H9 (cell line): ENCODE data around the gene HVCN1. TPM values are rescaled to one million over a fixed set of nuclear protein-coding genes. Genes with fewer than 3 reads are reported as not detected.

ENCODE experiments used
- DNase-seq: peaks from one replicate; pipeline ENCODE4 v3.0.0-alpha.2; 2017
- H2AFZ ChIP-seq: one replicate; pipeline ENCODE4 v1.6.1; 2013; ENCODE audit warnings: mild to moderate bottlenecking, low read length, control low read depth, moderate library complexity
- H2AK5ac ChIP-seq: 2 replicates; pipeline ENCODE4 v1.6.1; 2013; ENCODE audit warnings: low read length, control low read depth, mixed read lengths; ENCODE audit not compliant: insufficient read length
- H2BK120ac ChIP-seq: one replicate; pipeline ENCODE4 v1.6.1; 2013; ENCODE audit warnings: low read depth, mild to moderate bottlenecking, low read length, control low read depth, inconsistent platforms; ENCODE audit not compliant: poor library complexity, severe bottlenecking
- H2BK12ac ChIP-seq: 2 replicates; pipeline ENCODE4 v1.6.1; 2013; ENCODE audit warnings: low read length, control low read depth, mixed read lengths, low read depth; ENCODE audit not compliant: insufficient read length
- H2BK15ac ChIP-seq: 2 replicates; pipeline ENCODE4 v1.6.1; 2013; ENCODE audit warnings: low read depth, low read length, control low read depth
- H2BK20ac ChIP-seq: one replicate; pipeline ENCODE4 v1.6.1; 2013; ENCODE audit warnings: low read depth, mild to moderate bottlenecking, low read length, control low read depth, inconsistent platforms; ENCODE audit not compliant: poor library complexity, severe bottlenecking
- H2BK5ac ChIP-seq: 2 replicates; pipeline ENCODE4 v1.6.1; 2013; ENCODE audit warnings: low read length, control low read depth, mixed read lengths; ENCODE audit not compliant: insufficient read length
- H3K14ac ChIP-seq: 2 replicates; pipeline ENCODE4 v1.6.1; 2013; ENCODE audit warnings: low read length, control low read depth; ENCODE audit not compliant: insufficient read depth
- H3K18ac ChIP-seq: 2 replicates; pipeline ENCODE4 v1.6.1; 2013; ENCODE audit warnings: low read depth, mild to moderate bottlenecking, mixed read lengths, low read length, control low read depth; ENCODE audit not compliant: insufficient read length
- H3K23ac ChIP-seq: 2 replicates; pipeline ENCODE4 v1.6.1; 2013; ENCODE audit warnings: low read length, control low read depth, mixed read lengths, low read depth; ENCODE audit not compliant: insufficient read length
- H3K23me2 ChIP-seq: 2 replicates; pipeline ENCODE4 v1.6.1; 2013; ENCODE audit warnings: low read depth, mild to moderate bottlenecking, mixed read lengths, low read length, control low read depth; ENCODE audit not compliant: insufficient read length, poor library complexity, severe bottlenecking
- H3K27ac ChIP-seq: 2 replicates; pipeline ENCODE4 v1.5.1; 2013; ENCODE audit warnings: low read length, control low read depth, mixed read lengths, low read depth; ENCODE audit not compliant: insufficient read length
- H3K27me3 ChIP-seq: 2 replicates; pipeline ENCODE4 v1.6.1; 2013; ENCODE audit warnings: low read length, control low read depth, inconsistent platforms; ENCODE audit not compliant: insufficient read depth
- H3K4ac ChIP-seq: 2 replicates; pipeline ENCODE4 v1.6.1; 2013; ENCODE audit warnings: low read depth, mild to moderate bottlenecking, control low read depth, inconsistent platforms, low read length, moderate library complexity
- H3K4me1 ChIP-seq: 2 replicates; pipeline ENCODE4 v1.6.1; 2013; ENCODE audit warnings: low read length, control low read depth, inconsistent platforms; ENCODE audit not compliant: insufficient read depth
- H3K4me2 ChIP-seq: 2 replicates; pipeline ENCODE4 v1.6.1; 2013; ENCODE audit warnings: low read length, control low read depth, mixed read lengths; ENCODE audit not compliant: insufficient read length, insufficient read depth
- H3K56ac ChIP-seq: 2 replicates; pipeline ENCODE4 v1.6.1; 2013; ENCODE audit warnings: low read depth, mild to moderate bottlenecking, mixed read lengths, low read length, control low read depth; ENCODE audit not compliant: insufficient read length
- H3K79me1 ChIP-seq: 2 replicates; pipeline ENCODE4 v1.6.1; 2013; ENCODE audit warnings: low read depth, mild to moderate bottlenecking, moderate library complexity, low read length, control low read depth, inconsistent platforms; ENCODE audit not compliant: insufficient read depth, poor library complexity, severe bottlenecking
- H3K79me2 ChIP-seq: 2 replicates; pipeline ENCODE4 v1.6.1; 2013; ENCODE audit warnings: low read length, control low read depth, inconsistent platforms; ENCODE audit not compliant: insufficient read depth
- H3K9ac ChIP-seq: 2 replicates; pipeline ENCODE4 v1.6.1; 2013; ENCODE audit warnings: low read length, control low read depth, mixed read lengths; ENCODE audit not compliant: insufficient read length; ENCODE audit errors: extremely low read depth
- H3K9me3 ChIP-seq: one replicate; pipeline ENCODE4 v1.6.1; 2013; ENCODE audit warnings: low read depth, low read length, inconsistent platforms; ENCODE audit not compliant: control insufficient read depth
- H3T11ph ChIP-seq: one replicate; pipeline ENCODE4 v1.6.1; 2013; ENCODE audit warnings: mild to moderate bottlenecking, low read length, control low read depth, inconsistent platforms
- H4K20me1 ChIP-seq: one replicate; pipeline ENCODE4 v1.6.1; 2013; ENCODE audit not compliant: control insufficient read depth, insufficient read length, insufficient read depth
- H4K5ac ChIP-seq: 2 replicates; pipeline ENCODE4 v1.6.1; 2013; ENCODE audit warnings: low read depth, mild to moderate bottlenecking, mixed read lengths, low read length, control low read depth; ENCODE audit not compliant: insufficient read length
- H4K8ac ChIP-seq: replicated peaks from 2 replicates; pipeline ENCODE4 v1.6.1; 2013; ENCODE audit warnings: low read length, control low read depth, mixed read lengths, low read depth; ENCODE audit not compliant: insufficient read length
- H4K91ac ChIP-seq: 2 replicates; pipeline ENCODE4 v1.6.1; 2013; ENCODE audit warnings: low read depth, mild to moderate bottlenecking, moderate library complexity, mixed read lengths, low read length, control low read depth; ENCODE audit not compliant: insufficient read length
- H3K27ac Mint-ChIP-seq, 3 experiments: 2 replicates in 2 of 3; 3 replicates in 1 of 3; pipeline ENCODE4 v1.8.0; 2020 to 2021; ENCODE audit warnings: mixed read lengths in 3 of 3, mild to moderate bottlenecking in 1 of 3, moderate library complexity in 1 of 3
- H3K27me3 Mint-ChIP-seq: 2 replicates; pipeline ENCODE4 v1.8.0; 2021; ENCODE audit warnings: low read depth, mild to moderate bottlenecking, moderate library complexity, mixed read lengths
- H3K36me3 Mint-ChIP-seq, 3 experiments: 2 replicates in 2 of 3; 3 replicates in 1 of 3; pipeline ENCODE4 v1.8.0; 2020 to 2021; ENCODE audit warnings: low read depth in 3 of 3, mixed read lengths in 3 of 3; ENCODE audit not compliant: insufficient read depth in 1 of 3
- H3K4me1 Mint-ChIP-seq, 2 experiments: 2 replicates each; pipeline ENCODE4 v1.8.0; 2020; ENCODE audit warnings: mixed read lengths in 2 of 2
- H3K4me3 Mint-ChIP-seq, 2 experiments: 2 replicates in 1 of 2; 3 replicates in 1 of 2; pipeline ENCODE4 v1.8.0; 2020 to 2021; ENCODE audit warnings: mild to moderate bottlenecking in 2 of 2, mixed read lengths in 2 of 2, moderate library complexity in 1 of 2
- H3K9me3 Mint-ChIP-seq, 2 experiments: 2 replicates in 1 of 2; 3 replicates in 1 of 2; pipeline ENCODE4 v1.8.0; 2020; ENCODE audit warnings: mild to moderate bottlenecking in 2 of 2, mixed read lengths in 2 of 2, moderate library complexity in 1 of 2
- WGBS: extraction: QIAGEN DNeasy Blood & Tissue Kit; methylation state at CpG from one replicate; pipeline ENCODE4 v1.1.7; 2013; ENCODE audit warnings: missing lambda C conversion rate, low lambda C conversion rate, mixed read lengths; ENCODE audit not compliant: insufficient read length; ENCODE audit errors: extremely low coverage; 5-methylcytosine and 5-hydroxymethylcytosine counted together
- total RNA-seq: library from RNA; stranded (reverse); gene quantifications from 2 replicates; pipeline ENCODE4 v1.2.1, GENCODE V29; 2021
- TF ChIP-seq, protein P1 (sequence below): fragments of 200-600 bp; sonication (generic); conservative IDR thresholded peaks from 3 replicates; pipeline ENCODE4 v1.8.0; 2021; ENCODE audit warnings: antibody characterized with exemption, mild to moderate bottlenecking

Gene HVCN1
- total RNA-seq, 1 experiment from 2014 or later: 5.2 TPM

DNA sequence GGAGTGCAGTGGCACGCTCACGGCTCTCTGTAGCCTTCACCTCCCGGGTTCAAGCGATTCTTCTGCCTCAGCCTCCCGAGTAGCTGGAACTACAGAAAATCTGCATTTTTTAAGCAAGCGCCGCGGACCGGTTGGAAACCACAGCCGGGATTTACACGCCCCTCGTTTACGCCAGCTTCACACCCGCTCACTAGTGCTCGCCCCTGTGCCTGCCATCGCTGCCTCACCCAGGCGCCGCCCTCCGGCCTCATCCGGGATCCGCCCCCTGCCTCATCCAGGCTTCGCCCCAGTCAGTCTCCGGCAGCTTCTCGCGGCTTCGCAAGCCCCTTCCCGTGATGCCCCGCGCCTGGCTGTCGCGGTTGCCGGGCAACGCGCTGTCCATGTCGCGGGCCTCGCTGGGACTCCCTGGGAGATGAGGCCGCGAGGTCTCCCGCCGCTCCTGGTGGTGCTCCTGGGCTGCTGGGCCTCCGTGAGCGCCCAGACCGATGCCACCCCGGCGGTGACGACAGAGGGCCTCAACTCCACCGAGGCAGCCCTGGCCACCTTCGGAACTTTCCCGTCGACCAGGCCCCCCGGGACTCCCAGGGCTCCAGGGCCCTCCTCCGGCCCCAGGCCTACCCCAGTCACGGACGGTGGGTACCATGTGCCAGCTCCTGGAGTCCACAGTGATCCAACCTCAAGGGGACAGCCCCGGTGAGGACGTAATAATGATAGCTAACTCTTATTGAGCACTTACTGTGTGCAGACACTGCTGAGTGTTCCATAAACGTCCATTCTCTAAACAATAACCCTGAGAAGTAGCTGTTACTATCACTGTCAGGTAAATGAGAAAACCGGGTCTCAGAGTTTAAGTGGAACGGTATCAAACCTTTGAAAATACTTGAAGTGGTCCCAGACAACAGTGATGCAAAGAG, 74.9 kb downstream of the HVCN1 start, which contains the start of gene TCTN1:
TCTN1 (plus strand) TSS at position 359 of the 914 bp plus-strand sequence; CDS start at position 413, 54 bp downstream.
- Histone ChIP-seq H4K91ac (no peak within 1 kb of the TSS), H2BK15ac (0 out of 2 replicates have a peak within 1 kb of the TSS, but pooled peaks have one; percentile 77), H3K4me2 (peak within 1 kb of the TSS; percentile 94), H3K27ac (no peak within 1 kb of the TSS), H3K14ac (peak within 1 kb of the TSS; percentile 91), H2BK120ac (no peak within 1 kb of the TSS), H2AK5ac (no peak within 1 kb of the TSS), H4K20me1 (no peaks in the 10 kb centered on the region), H3K56ac (no peak within 1 kb of the TSS), H3K27me3 (no peaks in the 10 kb centered on the region), H3K4me1 (no peaks in the 10 kb centered on the region), H2BK5ac (no peak within 1 kb of the TSS), H2BK12ac (no peak within 1 kb of the TSS), H3K4ac (no peak within 1 kb of the TSS; the same call in 1 of the 2 replicates), H3K79me1 (no peaks in the 10 kb centered on the region), H3K9me3 (no peaks in the 10 kb centered on the region), H4K8ac (no peak within 1 kb of the TSS), H3K23me2 (peaks cover 5% of the 10 kb centered on the region), H3K23ac (no peak within 1 kb of the TSS), H3K18ac (peak within 1 kb of the TSS; percentile 78), H3K9ac (peak within 1 kb of the TSS; percentile 81), H4K5ac (no peak within 1 kb of the TSS), H3K79me2 (no peaks in the 10 kb centered on the region), H2BK20ac (no peak within 1 kb of the TSS), H2AFZ (peak within 1 kb of the TSS; percentile 84), H3T11ph (no peak within 1 kb of the TSS)
- WGBS: no CpG with 5 or more reads among the region's 60 CpGs
- TF ChIP-seq, protein P1, sequence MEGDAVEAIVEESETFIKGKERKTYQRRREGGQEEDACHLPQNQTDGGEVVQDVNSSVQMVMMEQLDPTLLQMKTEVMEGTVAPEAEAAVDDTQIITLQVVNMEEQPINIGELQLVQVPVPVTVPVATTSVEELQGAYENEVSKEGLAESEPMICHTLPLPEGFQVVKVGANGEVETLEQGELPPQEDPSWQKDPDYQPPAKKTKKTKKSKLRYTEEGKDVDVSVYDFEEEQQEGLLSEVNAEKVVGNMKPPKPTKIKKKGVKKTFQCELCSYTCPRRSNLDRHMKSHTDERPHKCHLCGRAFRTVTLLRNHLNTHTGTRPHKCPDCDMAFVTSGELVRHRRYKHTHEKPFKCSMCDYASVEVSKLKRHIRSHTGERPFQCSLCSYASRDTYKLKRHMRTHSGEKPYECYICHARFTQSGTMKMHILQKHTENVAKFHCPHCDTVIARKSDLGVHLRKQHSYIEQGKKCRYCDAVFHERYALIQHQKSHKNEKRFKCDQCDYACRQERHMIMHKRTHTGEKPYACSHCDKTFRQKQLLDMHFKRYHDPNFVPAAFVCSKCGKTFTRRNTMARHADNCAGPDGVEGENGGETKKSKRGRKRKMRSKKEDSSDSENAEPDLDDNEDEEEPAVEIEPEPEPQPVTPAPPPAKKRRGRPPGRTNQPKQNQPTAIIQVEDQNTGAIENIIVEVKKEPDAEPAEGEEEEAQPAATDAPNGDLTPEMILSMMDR: no peak
- H3K27me3 Mint-ChIP-seq: no peaks in the 10 kb centered on the region
- no peaks in the 10 kb centered on the region for H3K9me3 Mint-ChIP-seq
- peaks cover 3 to 4% of the 10 kb centered on the region in 2 experiments for H3K4me1 Mint-ChIP-seq
- peak; percentile 99 for DNase-seq
- no peak within 1 kb of the TSS for H3K27ac Mint-ChIP-seq
- H3K4me3 Mint-ChIP-seq: peak within 1 kb of the TSS; percentile 83 to 84
- H3K36me3 Mint-ChIP-seq: no peaks in the 10 kb centered on the region
